Naive thymus-derived CD4-positive, alpha-beta T cell (primary cell): ENCODE measurements around the gene PPM1H. TPM values are rescaled to one million over a fixed set of nuclear protein-coding genes. Genes with fewer than 3 reads are reported as not detected.

Experiments
- ATAC-seq: fragments of 150-1000 bp; cut with Tn5 transposase; 2 replicates; pipeline ENCODE4 v1.10.0; 2021; ENCODE audit warnings: mild to moderate bottlenecking, moderate library complexity
- CTCF ChIA-PET: fragments of 350-600 bp; sonication (Branson Sonifier 250); formaldehyde crosslinking; loops from one replicate; lab custom pipeline; 2021; ENCODE audit warnings: antibody characterized with exemption; lab: Charles Lee
- POLR2A ChIA-PET: fragments of 350-600 bp; sonication (Branson Sonifier 250); formaldehyde crosslinking; loops from one replicate; lab custom pipeline; 2021; ENCODE audit warnings: antibody characterized with exemption, inconsistent platforms; lab: Charles Lee
- DNase-seq, 9 donors: peaks; one replicate each; pipeline versions ENCODE4 v3.0.0 to v3.0.0-alpha.2; 2020 to 2022; ENCODE audit warnings: mixed read lengths in 1 of 9
- H3K27ac ChIP-seq: one replicate; pipeline ENCODE4 v1.7.0; 2013; ENCODE audit warnings: mild to moderate bottlenecking, low read depth, low read length, moderate library complexity
- H3K27me3 ChIP-seq, 2 donors: one replicate each; pipeline ENCODE4 v1.7.0; 2013; ENCODE audit warnings: low read length in 2 of 2, mild to moderate bottlenecking in 2 of 2, moderate library complexity in 2 of 2; ENCODE audit not compliant: control insufficient read depth in 2 of 2, insufficient read depth in 2 of 2
- H3K36me3 ChIP-seq, 3 experiments: 1 replicate in 2 of 3; 2 replicates in 1 of 3; pipeline ENCODE4 v1.7.0; 2013; ENCODE audit warnings: low read length in 3 of 3, mild to moderate bottlenecking in 3 of 3, moderate library complexity in 1 of 3; ENCODE audit not compliant: insufficient read depth in 3 of 3, control insufficient read depth in 2 of 3
- H3K4me1 ChIP-seq, 2 donors: one replicate each; pipeline ENCODE4 v1.7.0; 2013; ENCODE audit warnings: low read length in 2 of 2, mild to moderate bottlenecking in 2 of 2, moderate library complexity in 1 of 2; ENCODE audit not compliant: control insufficient read depth in 2 of 2, insufficient read depth in 2 of 2
- H3K4me3 ChIP-seq: 2 replicates; pipeline ENCODE4 v1.7.0; 2013; ENCODE audit warnings: mild to moderate bottlenecking, low read length
- H3K9me3 ChIP-seq, 3 experiments: 1 replicate in 2 of 3; 2 replicates in 1 of 3; pipeline ENCODE4 v1.7.0; 2013; ENCODE audit warnings: low read length in 3 of 3; ENCODE audit not compliant: control insufficient read depth in 2 of 3
- H3K27ac Mint-ChIP-seq, 9 donors: one replicate each; pipeline ENCODE4 v1.8.0; 2020 to 2022; ENCODE audit warnings: mixed read lengths in 9 of 9, mild to moderate bottlenecking in 8 of 9, moderate library complexity in 5 of 9, inconsistent platforms in 2 of 9
- H3K27me3 Mint-ChIP-seq, 5 donors: one replicate each; pipeline ENCODE4 v1.8.0; 2021 to 2022; ENCODE audit warnings: mixed read lengths in 5 of 5, mild to moderate bottlenecking in 1 of 5
- H3K36me3 Mint-ChIP-seq, 5 donors: one replicate each; pipeline ENCODE4 v1.8.0; 2020 to 2022; ENCODE audit warnings: mixed read lengths in 5 of 5, mild to moderate bottlenecking in 3 of 5, inconsistent platforms in 1 of 5
- H3K4me1 Mint-ChIP-seq, 7 donors: one replicate each; pipeline ENCODE4 v1.8.0; 2020 to 2022; ENCODE audit warnings: mixed read lengths in 7 of 7, mild to moderate bottlenecking in 3 of 7, inconsistent platforms in 1 of 7
- H3K4me3 Mint-ChIP-seq, 10 donors: one replicate each; pipeline ENCODE4 v1.8.0; 2020 to 2022; ENCODE audit warnings: mild to moderate bottlenecking in 10 of 10, mixed read lengths in 10 of 10, moderate library complexity in 6 of 10, inconsistent platforms in 2 of 10
- H3K9me3 Mint-ChIP-seq, 11 donors: one replicate each; pipeline ENCODE4 v1.8.0; 2020 to 2022; ENCODE audit warnings: mixed read lengths in 11 of 11, mild to moderate bottlenecking in 4 of 11, inconsistent platforms in 1 of 11, moderate library complexity in 1 of 11
- intact Hi-C, 2 donors: fragments of 100-400 bp; cut with micrococcal nuclease; formaldehyde crosslinking; loops; one replicate each; pipeline ENCODE4 v1.15.1; 2023
- polyA plus RNA-seq, 2 donors: library from polyadenylated mRNA; unstranded; fragments of 300-500 nt; fragmentation: Illumina TruSeq; gene quantifications; one replicate each; pipeline ENCODE4 v1.2.3, GENCODE V29; 2021
- total RNA-seq, 6 experiments: library from RNA in 5 of 6; stranded (reverse) in 5 of 6; gene quantifications; 1 replicate in 5 of 6; 2 replicates in 1 of 6; pipeline ENCODE4 v1.2.3 and lab custom pipeline; 2021 to 2026

Gene PPM1H
- total and polyA plus RNA-seq, 7 experiments from 2014 or later, result 0.08 to 2.1 (median 0.34) TPM; not detected in 4

- Mint-ChIP-seq H3K9me3 (peaks cover 0 to 3% (median 0%) of the 10 kb centered on the region in 11 donors), H3K36me3 (peaks cover 0 to 4% (median 0%) of the 10 kb centered on the region in 5 donors), H3K27me3 (peaks cover 0 to 31% (median 10%) of the 10 kb centered on the region in 5 donors), H3K4me3 (no peak overlapping the region), H3K27ac (no peak overlapping the region), H3K4me1 (peaks cover 0 to 3% (median 0%) of the 10 kb centered on the region in 7 donors)
- no peak for DNase-seq
- Histone ChIP-seq H3K27me3 (no peaks in the 10 kb centered on the region), H3K4me3 (no peak overlapping the region), H3K4me1 (no peaks in the 10 kb centered on the region), H3K27ac (no peak overlapping the region), H3K36me3 (no peaks in the 10 kb centered on the region), H3K9me3 (no peaks in the 10 kb centered on the region)
- POLR2A ChIA-PET, result interaction anchor here (1.0 kb wide), 1 partner anchor 85 kb away, joined by 3 read pairs; no protein-coding TSS in a partner anchor
- CTCF ChIA-PET, result no interaction called here
- intact Hi-C loops, result no loop called here
- ATAC-seq, result no peak
These were observed 275.3 kb downstream of the PPM1H start for GRCh38 chr12:62659453-62660295.

DNA sequence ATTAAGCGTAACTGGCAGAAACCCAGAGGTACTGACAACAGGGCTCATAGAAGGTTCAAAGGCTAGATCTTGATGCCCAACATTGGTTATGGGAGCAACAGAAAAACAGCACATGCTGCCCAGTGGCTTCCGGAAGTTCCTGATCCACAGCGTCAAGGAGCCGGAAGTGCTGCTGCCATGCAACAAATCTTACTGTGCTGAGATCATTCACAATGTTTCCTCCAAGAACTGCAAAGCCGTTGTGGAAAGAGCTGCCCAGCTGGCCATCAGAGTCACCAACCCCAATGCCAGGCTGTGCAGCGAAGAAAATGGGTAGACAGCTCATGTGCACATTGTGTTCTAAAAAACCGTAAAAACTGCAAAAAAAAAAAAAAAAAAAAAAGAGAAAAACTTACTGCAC is 276.0 kb downstream of the PPM1H start:
- H3K27ac Mint-ChIP-seq, result no peak overlapping the region
- Histone ChIP-seq H3K9me3 (no peaks in the 10 kb centered on the region), H3K36me3 (no peaks in the 10 kb centered on the region), H3K4me3 (no peak overlapping the region), H3K4me1 (peaks cover 0 to 4% of the 10 kb centered on the region in 2 donors), H3K27me3 (no peaks in the 10 kb centered on the region), H3K27ac (no peak overlapping the region)
- DNase-seq, result no peak
- CTCF ChIA-PET, result no interaction called here
- no peak overlapping the region for H3K4me3 Mint-ChIP-seq
- POLR2A ChIA-PET, result interaction anchor here (1.0 kb wide), 1 partner anchor 85 kb away, joined by 3 read pairs; no protein-coding TSS in a partner anchor
- ATAC-seq, result no peak
- H3K27me3 Mint-ChIP-seq, result peaks cover 0 to 34% (median 15%) of the 10 kb centered on the region in 5 donors
- H3K36me3 Mint-ChIP-seq, result peaks cover 0 to 4% (median 0%) of the 10 kb centered on the region in 5 donors
- peaks cover 0 to 3% (median 0%) of the 10 kb centered on the region in 11 donors for H3K9me3 Mint-ChIP-seq
- H3K4me1 Mint-ChIP-seq, result peaks cover 0 to 8% (median 2%) of the 10 kb centered on the region in 7 donors
- intact Hi-C loops, result no loop called here

DNA sequence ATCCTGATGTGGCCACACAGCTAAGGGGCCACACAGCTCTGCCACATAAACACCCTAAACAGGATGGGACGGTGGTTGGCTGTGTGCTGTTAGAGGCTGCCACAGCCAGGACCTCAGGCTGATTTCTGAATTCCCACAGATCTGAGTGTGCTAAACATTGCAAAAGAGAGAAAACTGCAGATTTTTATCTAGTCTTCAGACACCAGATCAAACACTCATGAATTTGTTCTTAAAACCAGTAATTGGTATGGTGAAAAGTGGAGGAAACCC is 277.7 kb downstream of the PPM1H start:
- H3K4me3 Mint-ChIP-seq, result no peak overlapping the region
- Histone ChIP-seq H3K9me3 (no peaks in the 10 kb centered on the region), H3K27me3 (no peaks in the 10 kb centered on the region), H3K27ac (no peak overlapping the region), H3K4me3 (no peak overlapping the region), H3K36me3 (no peaks in the 10 kb centered on the region), H3K4me1 (peaks cover 0 to 4% of the 10 kb centered on the region in 2 donors)
- CTCF ChIA-PET, result no interaction called here
- H3K27me3 Mint-ChIP-seq, result peaks cover 0 to 39% (median 21%) of the 10 kb centered on the region in 5 donors
- H3K9me3 Mint-ChIP-seq, result peaks cover 0 to 3% (median 0%) of the 10 kb centered on the region in 11 donors
- peaks cover 0 to 4% (median 0%) of the 10 kb centered on the region in 5 donors for H3K36me3 Mint-ChIP-seq
- peaks cover 0 to 8% (median 2%) of the 10 kb centered on the region in 7 donors for H3K4me1 Mint-ChIP-seq
- no peak for ATAC-seq
- POLR2A ChIA-PET, result no interaction called here
- H3K27ac Mint-ChIP-seq, result no peak overlapping the region
- intact Hi-C loops, result no loop called here
- DNase-seq, result no peak

DNA sequence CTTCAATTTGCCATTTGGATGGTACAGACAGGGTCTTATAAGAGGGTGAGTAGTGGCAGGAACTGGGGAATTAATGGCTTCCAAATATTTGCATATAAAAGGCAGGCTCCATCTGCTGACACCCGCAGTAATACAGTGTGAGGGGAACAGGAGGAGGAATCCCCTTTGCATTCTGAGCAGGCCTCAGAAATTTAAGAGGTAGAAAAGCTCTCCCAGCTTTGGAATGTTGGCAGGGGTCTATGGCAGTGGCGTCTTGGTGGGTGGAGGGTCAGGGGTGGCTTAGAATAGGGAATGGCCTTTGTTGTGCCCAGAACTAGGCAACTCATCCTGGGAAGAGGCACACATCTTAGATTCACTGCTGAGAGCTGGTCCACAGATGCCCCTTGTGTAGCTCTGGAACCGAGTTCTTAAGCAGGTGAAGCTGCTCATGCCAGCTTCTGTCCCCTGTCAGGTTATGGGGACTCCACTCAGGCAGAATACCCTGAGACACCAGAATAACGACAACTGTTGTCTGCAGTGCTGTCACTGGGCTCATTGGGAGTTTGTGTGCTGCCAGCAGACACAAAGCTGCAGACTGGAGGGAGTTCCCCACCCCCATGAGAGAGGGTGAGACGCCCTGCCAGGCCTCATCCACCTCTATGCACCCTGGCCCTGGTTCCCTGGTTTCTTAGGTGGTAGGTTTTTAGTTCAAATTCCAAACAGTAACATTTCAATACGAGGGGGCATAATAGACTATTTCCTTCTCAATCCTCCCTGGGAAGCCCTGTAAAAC is 278.2 kb downstream of the PPM1H start:
- Histone ChIP-seq H3K36me3 (no peaks in the 10 kb centered on the region), H3K9me3 (no peaks in the 10 kb centered on the region), H3K4me1 (peaks cover 0 to 4% of the 10 kb centered on the region in 2 donors), H3K27ac (no peak overlapping the region), H3K27me3 (no peaks in the 10 kb centered on the region), H3K4me3 (no peak overlapping the region)
- intact Hi-C loops, result no loop called here
- ATAC-seq, result no peak
- CTCF ChIA-PET, result no interaction called here
- POLR2A ChIA-PET, result no interaction called here
- Mint-ChIP-seq H3K4me3 (no peak overlapping the region), H3K27me3 (peaks cover 0 to 39% (median 21%) of the 10 kb centered on the region in 5 donors), H3K36me3 (peaks cover 0 to 4% (median 0%) of the 10 kb centered on the region in 5 donors), H3K4me1 (peaks cover 0 to 8% (median 2%) of the 10 kb centered on the region in 7 donors), H3K9me3 (peaks cover 0 to 3% (median 0%) of the 10 kb centered on the region in 11 donors), H3K27ac (no peak overlapping the region)
- DNase-seq, result no peak

- peaks cover 0 to 3% (median 0%) of the 10 kb centered on the region in 11 donors for H3K9me3 Mint-ChIP-seq
- no peak overlapping the region for H3K27ac Mint-ChIP-seq
- no peak for DNase-seq
- Histone ChIP-seq H3K9me3 (no peaks in the 10 kb centered on the region), H3K27ac (no peak overlapping the region), H3K4me3 (no peak overlapping the region), H3K36me3 (no peaks in the 10 kb centered on the region), H3K4me1 (peaks cover 0 to 4% of the 10 kb centered on the region in 2 donors), H3K27me3 (no peaks in the 10 kb centered on the region)
- H3K4me1 Mint-ChIP-seq, result peaks cover 0 to 8% (median 4%) of the 10 kb centered on the region in 7 donors
- no peak for ATAC-seq
- intact Hi-C loops, result no loop called here
- peaks cover 0 to 4% (median 0%) of the 10 kb centered on the region in 5 donors for H3K36me3 Mint-ChIP-seq
- POLR2A ChIA-PET, result no interaction called here
- no peak overlapping the region for H3K4me3 Mint-ChIP-seq
- H3K27me3 Mint-ChIP-seq, result peaks cover 0 to 39% (median 21%) of the 10 kb centered on the region in 5 donors
- CTCF ChIA-PET, result no interaction called here
These were observed 279.2 kb downstream of the PPM1H start for GRCh38 chr12:62655666-62656151.

GRCh38 chr12:62654326-62655241 is 280.4 kb downstream of the PPM1H start:
- ATAC-seq, result no peak
- no peaks in the 10 kb centered on the region for H3K36me3 Mint-ChIP-seq
- Histone ChIP-seq H3K27me3 (no peaks in the 10 kb centered on the region), H3K36me3 (no peaks in the 10 kb centered on the region), H3K27ac (no peak overlapping the region), H3K4me3 (no peak overlapping the region), H3K4me1 (peaks cover 0 to 4% of the 10 kb centered on the region in 2 donors), H3K9me3 (no peaks in the 10 kb centered on the region)
- no peak overlapping the region for H3K27ac Mint-ChIP-seq
- peaks cover 0 to 3% (median 0%) of the 10 kb centered on the region in 11 donors for H3K9me3 Mint-ChIP-seq
- H3K4me1 Mint-ChIP-seq, result peaks cover 0 to 8% (median 4%) of the 10 kb centered on the region in 7 donors
- CTCF ChIA-PET, result no interaction called here
- intact Hi-C loops, result no loop called here
- H3K4me3 Mint-ChIP-seq, result no peak overlapping the region
- peaks cover 0 to 37% (median 21%) of the 10 kb centered on the region in 5 donors for H3K27me3 Mint-ChIP-seq
- POLR2A ChIA-PET, result no interaction called here
- DNase-seq, result no peak
